Measurements from ENCODE around the gene PAF1. TPM values are rescaled to one million over a fixed set of nuclear protein-coding genes. Genes with fewer than 3 reads are reported as not detected.
A peak's percentile ranks its signal among the peaks of the same experiment; 100 is the strongest.

PAF1 gene
- polyA plus RNA-seq, 2 of the 4 experiments (the other 2 are of a cell fraction), result 103 to 110 TPM

DNA sequence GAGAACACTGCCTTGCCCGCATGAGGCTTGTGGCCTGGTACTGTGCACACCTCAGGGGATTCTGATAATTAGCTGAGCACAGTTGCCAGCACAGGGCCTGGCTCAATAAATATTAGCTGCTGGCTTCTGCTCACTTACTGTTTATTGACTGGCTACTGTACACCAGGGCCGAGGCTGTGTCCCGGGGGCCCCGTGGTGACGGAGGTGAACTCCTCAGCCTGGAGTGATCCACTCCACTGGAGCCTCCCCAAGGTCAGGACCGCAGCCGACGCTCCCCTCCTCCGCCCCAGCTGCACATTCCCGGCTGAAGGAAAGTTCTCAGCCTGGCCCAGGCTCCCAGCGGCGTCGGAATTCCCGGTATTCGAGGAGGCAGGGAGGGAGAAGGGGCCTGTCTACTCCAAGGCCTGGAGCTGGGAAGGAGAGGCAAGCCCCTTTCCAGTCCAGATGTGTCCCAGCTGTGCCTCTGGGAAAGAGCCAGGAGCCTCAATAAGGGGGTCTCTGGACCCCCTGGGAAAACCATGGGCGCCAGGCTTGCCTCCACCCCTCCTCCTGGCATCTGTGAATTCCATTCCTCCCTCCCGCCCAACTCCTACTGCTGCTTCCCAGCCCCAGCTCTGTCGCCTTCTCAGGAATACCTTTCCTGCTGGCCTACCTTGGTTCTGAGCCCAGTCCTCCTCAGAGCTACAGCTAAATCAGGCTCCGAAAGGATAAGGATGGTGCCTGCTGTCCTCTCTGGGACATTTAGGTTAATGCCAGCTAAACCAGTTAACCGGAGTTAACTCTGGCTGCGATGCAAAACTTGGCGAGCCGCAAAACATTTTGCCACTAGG is 37.6 kb upstream of the PAF1 start:
- Histone ChIP-seq H3K4me3 (no peak overlapping the region), H3K4me1 (peaks cover 62% of the 10 kb centered on the region), H3K27ac (peak overlapping the region; percentile 83 to 90), H3K4me2 (peak overlapping the region; percentile 62), H3K9me3 (no peaks in the 10 kb centered on the region)
- ChIA-PET POLR2A (interaction anchor here (0.6 to 10.5 kb wide), 12 partner anchors 7 to 405 kb away, joined by 3 to 160 read pairs (median 6); partner anchors contain the start of genes DYRK1B, MED29, PAF1 and PLEKHG2), CTCF (interaction anchor here (0.7 to 23.5 kb wide), 13 partner anchors 11 to 1025 kb away, joined by 3 to 457 read pairs (median 3); partner anchors contain the start of genes EID2B, MED29, PAF1 and PLEKHG2)
- FAIRE-seq (peak; percentile 97), DNase-seq (ENCODE audit: low read depth in 1 of 2, low spot score in 1 of 2) (peak; percentile 81 to 94), ATAC-seq (peak; percentile 52 to 69)
- 28% methylated on average over 23 of the region's 23 CpGs for WGBS (ENCODE audit: missing lambda C conversion rate)
- TF ChIP-seq, protein P1, sequence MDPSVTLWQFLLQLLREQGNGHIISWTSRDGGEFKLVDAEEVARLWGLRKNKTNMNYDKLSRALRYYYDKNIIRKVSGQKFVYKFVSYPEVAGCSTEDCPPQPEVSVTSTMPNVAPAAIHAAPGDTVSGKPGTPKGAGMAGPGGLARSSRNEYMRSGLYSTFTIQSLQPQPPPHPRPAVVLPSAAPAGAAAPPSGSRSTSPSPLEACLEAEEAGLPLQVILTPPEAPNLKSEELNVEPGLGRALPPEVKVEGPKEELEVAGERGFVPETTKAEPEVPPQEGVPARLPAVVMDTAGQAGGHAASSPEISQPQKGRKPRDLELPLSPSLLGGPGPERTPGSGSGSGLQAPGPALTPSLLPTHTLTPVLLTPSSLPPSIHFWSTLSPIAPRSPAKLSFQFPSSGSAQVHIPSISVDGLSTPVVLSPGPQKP (IDR thresholded peaks at IDR 0.05; ENCODE audit: low read depth, low read length), result no peak
- TF ChIP-seq POLR2A (IDR thresholded peaks at IDR 0.05; ENCODE audit: low read length) (no peak), FOSB (CRISPR knock-in tag; IDR thresholded peaks at IDR 0.05) (peak; percentile 70; the same call in 1 of the 2 replicates), ESRRA (IDR thresholded peaks at IDR 0.05; ENCODE audit: borderline replicate concordance, low read length) (peak; percentile 72), NFE2L2 (conservative IDR thresholded peaks at IDR 0.05; ENCODE audit: low read length) (no peak), RFX5 (IDR thresholded peaks at IDR 0.05) (no peak), HOXB5 (CRISPR knock-in tag; IDR thresholded peaks at IDR 0.05) (peak; percentile 71; the same call in 1 of the 2 replicates), CHD4 (IDR thresholded peaks at IDR 0.05; ENCODE audit: borderline replicate concordance) (no peak), TFCP2L1 (CRISPR knock-in tag; IDR thresholded peaks at IDR 0.05) (peak; percentile 91), FOXS1 (CRISPR knock-in tag; IDR thresholded peaks at IDR 0.05) (peak; percentile 71), EP300 (IDR thresholded peaks at IDR 0.05) (no peak), JUN (IDR thresholded peaks at IDR 0.05) (peak in 1 of 2 experiments; percentile 75; a peak in 2 of 5 replicates), RAD21 (conservative IDR thresholded peaks at IDR 0.05 in 1 of 2, IDR thresholded peaks at IDR 0.05 in 1 of 2) (no peak), ZNF302 (CRISPR knock-in tag; IDR thresholded peaks at IDR 0.05) (peak; percentile 69; the same call in 1 of the 2 replicates), FOSL2 (IDR thresholded peaks at IDR 0.05) (no peak), FOSL2 (CRISPR knock-in tag; IDR thresholded peaks at IDR 0.05) (peak; percentile 64), MAZ (IDR thresholded peaks at IDR 0.05; ENCODE audit: borderline replicate concordance, low read depth, low read length) (no peak), KDM1A (IDR thresholded peaks at IDR 0.05; ENCODE audit: low read depth) (no peak), JUNB (IDR thresholded peaks at IDR 0.05) (no peak), MAFK (IDR thresholded peaks at IDR 0.05; ENCODE audit: partially characterized antibody) (no peak), KDM5A (IDR thresholded peaks at IDR 0.05) (no peak), HDAC2 (IDR thresholded peaks at IDR 0.05) (no peak), RNF2 (IDR thresholded peaks at IDR 0.05; ENCODE audit: borderline replicate concordance, low read depth) (no peak), GATA3 (IDR thresholded peaks at IDR 0.05; ENCODE audit: borderline replicate concordance) (0 out of 2 replicates have a peak, but pooled peaks have one; percentile 20), CHD2 (IDR thresholded peaks at IDR 0.05; ENCODE audit: low read length, partially characterized antibody) (no peak)
- TF ChIP-seq, protein P2, sequence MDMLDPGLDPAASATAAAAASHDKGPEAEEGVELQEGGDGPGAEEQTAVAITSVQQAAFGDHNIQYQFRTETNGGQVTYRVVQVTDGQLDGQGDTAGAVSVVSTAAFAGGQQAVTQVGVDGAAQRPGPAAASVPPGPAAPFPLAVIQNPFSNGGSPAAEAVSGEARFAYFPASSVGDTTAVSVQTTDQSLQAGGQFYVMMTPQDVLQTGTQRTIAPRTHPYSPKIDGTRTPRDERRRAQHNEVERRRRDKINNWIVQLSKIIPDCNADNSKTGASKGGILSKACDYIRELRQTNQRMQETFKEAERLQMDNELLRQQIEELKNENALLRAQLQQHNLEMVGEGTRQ (IDR thresholded peaks at IDR 0.05), result no peak; the same call in 1 of the 2 replicates
- TF ChIP-seq, protein P3, sequence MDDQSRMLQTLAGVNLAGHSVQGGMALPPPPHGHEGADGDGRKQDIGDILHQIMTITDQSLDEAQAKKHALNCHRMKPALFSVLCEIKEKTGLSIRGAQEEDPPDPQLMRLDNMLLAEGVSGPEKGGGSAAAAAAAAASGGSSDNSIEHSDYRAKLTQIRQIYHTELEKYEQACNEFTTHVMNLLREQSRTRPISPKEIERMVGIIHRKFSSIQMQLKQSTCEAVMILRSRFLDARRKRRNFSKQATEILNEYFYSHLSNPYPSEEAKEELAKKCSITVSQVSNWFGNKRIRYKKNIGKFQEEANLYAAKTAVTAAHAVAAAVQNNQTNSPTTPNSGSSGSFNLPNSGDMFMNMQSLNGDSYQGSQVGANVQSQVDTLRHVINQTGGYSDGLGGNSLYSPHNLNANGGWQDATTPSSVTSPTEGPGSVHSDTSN (IDR thresholded peaks at IDR 0.05), result peak; percentile 19
- TF ChIP-seq, protein P4, sequence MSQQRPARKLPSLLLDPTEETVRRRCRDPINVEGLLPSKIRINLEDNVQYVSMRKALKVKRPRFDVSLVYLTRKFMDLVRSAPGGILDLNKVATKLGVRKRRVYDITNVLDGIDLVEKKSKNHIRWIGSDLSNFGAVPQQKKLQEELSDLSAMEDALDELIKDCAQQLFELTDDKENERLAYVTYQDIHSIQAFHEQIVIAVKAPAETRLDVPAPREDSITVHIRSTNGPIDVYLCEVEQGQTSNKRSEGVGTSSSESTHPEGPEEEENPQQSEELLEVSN (IDR thresholded peaks at IDR 0.05; ENCODE audit: borderline replicate concordance, low read depth), result 0 out of 2 replicates have a peak, but pooled peaks have one; percentile 57
- TF ChIP-seq, protein P5, sequence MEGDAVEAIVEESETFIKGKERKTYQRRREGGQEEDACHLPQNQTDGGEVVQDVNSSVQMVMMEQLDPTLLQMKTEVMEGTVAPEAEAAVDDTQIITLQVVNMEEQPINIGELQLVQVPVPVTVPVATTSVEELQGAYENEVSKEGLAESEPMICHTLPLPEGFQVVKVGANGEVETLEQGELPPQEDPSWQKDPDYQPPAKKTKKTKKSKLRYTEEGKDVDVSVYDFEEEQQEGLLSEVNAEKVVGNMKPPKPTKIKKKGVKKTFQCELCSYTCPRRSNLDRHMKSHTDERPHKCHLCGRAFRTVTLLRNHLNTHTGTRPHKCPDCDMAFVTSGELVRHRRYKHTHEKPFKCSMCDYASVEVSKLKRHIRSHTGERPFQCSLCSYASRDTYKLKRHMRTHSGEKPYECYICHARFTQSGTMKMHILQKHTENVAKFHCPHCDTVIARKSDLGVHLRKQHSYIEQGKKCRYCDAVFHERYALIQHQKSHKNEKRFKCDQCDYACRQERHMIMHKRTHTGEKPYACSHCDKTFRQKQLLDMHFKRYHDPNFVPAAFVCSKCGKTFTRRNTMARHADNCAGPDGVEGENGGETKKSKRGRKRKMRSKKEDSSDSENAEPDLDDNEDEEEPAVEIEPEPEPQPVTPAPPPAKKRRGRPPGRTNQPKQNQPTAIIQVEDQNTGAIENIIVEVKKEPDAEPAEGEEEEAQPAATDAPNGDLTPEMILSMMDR (IDR thresholded peaks at IDR 0.05), result no peak
- TF ChIP-seq, protein P6, sequence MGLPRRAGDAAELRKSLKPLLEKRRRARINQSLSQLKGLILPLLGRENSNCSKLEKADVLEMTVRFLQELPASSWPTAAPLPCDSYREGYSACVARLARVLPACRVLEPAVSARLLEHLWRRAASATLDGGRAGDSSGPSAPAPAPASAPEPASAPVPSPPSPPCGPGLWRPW (IDR thresholded peaks at IDR 0.05), result no peak
- TF ChIP-seq, protein P7, sequence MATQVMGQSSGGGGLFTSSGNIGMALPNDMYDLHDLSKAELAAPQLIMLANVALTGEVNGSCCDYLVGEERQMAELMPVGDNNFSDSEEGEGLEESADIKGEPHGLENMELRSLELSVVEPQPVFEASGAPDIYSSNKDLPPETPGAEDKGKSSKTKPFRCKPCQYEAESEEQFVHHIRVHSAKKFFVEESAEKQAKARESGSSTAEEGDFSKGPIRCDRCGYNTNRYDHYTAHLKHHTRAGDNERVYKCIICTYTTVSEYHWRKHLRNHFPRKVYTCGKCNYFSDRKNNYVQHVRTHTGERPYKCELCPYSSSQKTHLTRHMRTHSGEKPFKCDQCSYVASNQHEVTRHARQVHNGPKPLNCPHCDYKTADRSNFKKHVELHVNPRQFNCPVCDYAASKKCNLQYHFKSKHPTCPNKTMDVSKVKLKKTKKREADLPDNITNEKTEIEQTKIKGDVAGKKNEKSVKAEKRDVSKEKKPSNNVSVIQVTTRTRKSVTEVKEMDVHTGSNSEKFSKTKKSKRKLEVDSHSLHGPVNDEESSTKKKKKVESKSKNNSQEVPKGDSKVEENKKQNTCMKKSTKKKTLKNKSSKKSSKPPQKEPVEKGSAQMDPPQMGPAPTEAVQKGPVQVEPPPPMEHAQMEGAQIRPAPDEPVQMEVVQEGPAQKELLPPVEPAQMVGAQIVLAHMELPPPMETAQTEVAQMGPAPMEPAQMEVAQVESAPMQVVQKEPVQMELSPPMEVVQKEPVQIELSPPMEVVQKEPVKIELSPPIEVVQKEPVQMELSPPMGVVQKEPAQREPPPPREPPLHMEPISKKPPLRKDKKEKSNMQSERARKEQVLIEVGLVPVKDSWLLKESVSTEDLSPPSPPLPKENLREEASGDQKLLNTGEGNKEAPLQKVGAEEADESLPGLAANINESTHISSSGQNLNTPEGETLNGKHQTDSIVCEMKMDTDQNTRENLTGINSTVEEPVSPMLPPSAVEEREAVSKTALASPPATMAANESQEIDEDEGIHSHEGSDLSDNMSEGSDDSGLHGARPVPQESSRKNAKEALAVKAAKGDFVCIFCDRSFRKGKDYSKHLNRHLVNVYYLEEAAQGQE (IDR thresholded peaks at IDR 0.05), result no peak
